IMR-90 (cell line): Measurements from ENCODE around the gene MORN5.

ENCODE experiments used
- CTCF ChIP-seq: conservative IDR thresholded peaks from 2 replicates; pipeline ENCODE4 v1.5.1; 2012; ENCODE audit warnings: mild to moderate bottlenecking, low read depth, low read length, improper control_type of control experiment
- POLR2A ChIP-seq: IDR thresholded peaks from 2 replicates; pipeline ENCODE4 v1.6.1; 2012; ENCODE audit warnings: mild to moderate bottlenecking, low read depth, low read length

DNA sequence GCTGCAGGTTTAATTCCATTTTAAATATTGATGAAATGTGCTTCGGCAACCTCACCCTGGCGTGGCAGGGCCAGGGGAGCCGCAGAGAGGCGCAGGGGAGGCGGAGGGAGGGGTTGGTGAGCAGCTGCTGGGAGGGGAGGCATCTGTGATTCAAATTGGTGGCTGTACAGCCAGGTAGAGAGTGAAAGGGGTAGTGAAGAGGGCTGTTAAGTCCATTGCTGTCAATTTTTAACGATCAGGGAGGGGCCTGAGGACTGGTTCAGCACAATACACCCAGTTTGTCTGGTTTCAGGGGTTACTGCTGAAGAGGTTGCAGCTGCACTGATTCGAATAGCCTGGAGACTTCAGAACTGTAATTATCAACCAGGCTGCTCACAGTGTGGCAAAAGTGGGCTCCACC lies 37.7 kb downstream of the MORN5 start:
- TF ChIP-seq CTCF (no peak), POLR2A (no peak)
